ENCODE measurements around the gene CHI3L2. TPM values are rescaled to one million over a fixed set of nuclear protein-coding genes. Genes with fewer than 3 reads are reported as not detected.
A peak's percentile ranks its signal among the peaks of the same experiment; 100 is the strongest.

The CHI3L2 gene
- total RNA-seq, 3 donors from 2014 or later, result 0.76 to 3.3 (median 1.1) TPM

- ATAC-seq (peak; percentile 28), DNase-seq (peak; percentile 72 to 85 (median 73))
- intact Hi-C loops (cut with DNase I, micrococcal nuclease), result no loop called here
- H3K4me3 ChIP-seq, result no peak within 1 kb of the TSS
- no peak for TF ChIP-seq CTCF (IDR thresholded peaks at IDR 0.05)
- H3K4me1 ChIP-seq (ENCODE audit: low read depth), result peaks cover 30% of the 10 kb centered on the region
- H3K9me3 ChIP-seq, result no peaks in the 10 kb centered on the region
- H3K36me3 ChIP-seq (ENCODE audit: low read depth), result peaks cover 4% of the 10 kb centered on the region
Observed at GRCh38 chr1:111199881-111200801, 27.4 kb upstream of the CHI3L2 start, which contains the start of gene DENND2D. TSS of gene DENND2D (minus strand) at chr1:111200646. CDS start at chr1:111200459, 187 bp downstream.

- TF ChIP-seq CTCF (IDR thresholded peaks at IDR 0.05), result no peak
- peaks cover 32% of the 10 kb centered on the region for H3K4me1 ChIP-seq (ENCODE audit: low read depth)
- peaks cover 4% of the 10 kb centered on the region for H3K36me3 ChIP-seq (ENCODE audit: low read depth)
- intact Hi-C loops (cut with DNase I, micrococcal nuclease), result no loop called here
- no peak overlapping the region for H3K4me3 ChIP-seq
- no peaks in the 10 kb centered on the region for H3K9me3 ChIP-seq
- ATAC-seq (no peak), DNase-seq (no peak)
Observed at GRCh38 chr1:111200802-111201161, 26.7 kb upstream of the CHI3L2 start.

GRCh38 chr1:111201275-111202090 lies 26.0 kb upstream of the CHI3L2 start:
- no peak overlapping the region for H3K4me3 ChIP-seq
- no peak for TF ChIP-seq CTCF (IDR thresholded peaks at IDR 0.05)
- peaks cover 4% of the 10 kb centered on the region for H3K36me3 ChIP-seq (ENCODE audit: low read depth)
- peaks cover 32% of the 10 kb centered on the region for H3K4me1 ChIP-seq (ENCODE audit: low read depth)
- ATAC-seq (no peak), DNase-seq (no peak)
- H3K9me3 ChIP-seq, result no peaks in the 10 kb centered on the region
- intact Hi-C loops (cut with DNase I, micrococcal nuclease), result no loop called here

GRCh38 chr1:111202366-111202706 lies 25.2 kb upstream of the CHI3L2 start:
- Histone ChIP-seq H3K4me1 (ENCODE audit: low read depth) (peaks cover 32% of the 10 kb centered on the region), H3K4me3 (no peak overlapping the region), H3K36me3 (ENCODE audit: low read depth) (peaks cover 4% of the 10 kb centered on the region), H3K9me3 (no peaks in the 10 kb centered on the region)
- no peak for ATAC-seq
- TF ChIP-seq CTCF (IDR thresholded peaks at IDR 0.05), result no peak
- intact Hi-C loops (cut with DNase I, micrococcal nuclease), result no loop called here
- DNase-seq, result peak in 1 of 3 donors; percentile 39

- H3K4me3 ChIP-seq, result peak overlapping the region; percentile 65
- TF ChIP-seq CTCF (IDR thresholded peaks at IDR 0.05), result no peak
- peaks cover 32% of the 10 kb centered on the region for H3K4me1 ChIP-seq (ENCODE audit: low read depth)
- no peaks in the 10 kb centered on the region for H3K36me3 ChIP-seq (ENCODE audit: low read depth)
- intact Hi-C loops (cut with DNase I, micrococcal nuclease), result no loop called here
- no peaks in the 10 kb centered on the region for H3K9me3 ChIP-seq
- ATAC-seq (peak; percentile 16), DNase-seq (peak in 2 of 3 donors; percentile 36 to 53)
Observed at GRCh38 chr1:111202707-111203623, 24.5 kb upstream of the CHI3L2 start.

Data from mucosa of descending colon (tissue), 3 donors.